GM19452 (cell line): Measurements from ENCODE around the gene CCDC63.
A peak's percentile ranks its signal among the peaks of the same experiment; 100 is the strongest.

ENCODE experiments used
- ATAC-seq: cut with Tn5 transposase; IDR thresholded peaks from one replicate; pipeline ENCODE4 v1.9.1; 2021; ENCODE audit not compliant: unreplicated experiment

Gene CCDC63

DNA sequence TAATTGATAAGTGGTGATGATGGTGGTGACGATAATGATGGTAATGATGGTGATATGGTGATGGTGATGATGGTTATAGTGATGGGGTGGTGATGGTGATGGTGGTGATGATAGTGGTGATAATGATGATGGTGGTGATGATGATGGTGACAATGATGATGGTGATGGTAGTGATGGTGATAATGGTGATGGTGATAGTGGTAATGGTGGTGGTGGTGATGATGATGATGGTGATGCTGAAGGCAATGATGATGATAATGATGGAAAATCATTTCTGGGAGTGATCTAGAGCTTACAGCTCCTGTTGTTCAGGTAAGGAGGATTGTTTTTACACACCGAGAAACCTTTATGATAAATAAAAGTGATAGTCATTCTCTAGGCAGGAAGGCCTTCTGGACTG lies 33.9 kb downstream of the CCDC63 start:
- ATAC-seq, result no peak

DNA sequence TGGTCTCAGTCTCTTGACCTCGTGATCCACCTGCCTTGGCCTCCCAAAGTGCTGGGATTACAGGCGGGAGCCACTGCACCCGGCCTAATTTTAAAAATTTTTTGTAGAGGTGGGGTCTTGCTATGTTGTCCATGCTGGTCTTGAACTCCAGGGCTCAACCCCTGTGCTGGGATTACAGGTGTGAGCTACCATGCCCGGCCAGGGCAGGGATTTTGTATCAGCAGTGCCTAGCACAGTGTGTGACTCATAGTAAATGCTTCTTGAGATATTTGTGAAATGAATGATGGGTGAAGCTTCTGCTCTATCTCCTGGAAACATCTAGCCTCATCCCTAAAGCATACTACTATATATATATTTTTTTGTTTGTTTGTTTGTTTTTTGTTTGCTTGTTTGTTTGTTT lies 36.5 kb downstream of the CCDC63 start:
- ATAC-seq, result no peak

DNA sequence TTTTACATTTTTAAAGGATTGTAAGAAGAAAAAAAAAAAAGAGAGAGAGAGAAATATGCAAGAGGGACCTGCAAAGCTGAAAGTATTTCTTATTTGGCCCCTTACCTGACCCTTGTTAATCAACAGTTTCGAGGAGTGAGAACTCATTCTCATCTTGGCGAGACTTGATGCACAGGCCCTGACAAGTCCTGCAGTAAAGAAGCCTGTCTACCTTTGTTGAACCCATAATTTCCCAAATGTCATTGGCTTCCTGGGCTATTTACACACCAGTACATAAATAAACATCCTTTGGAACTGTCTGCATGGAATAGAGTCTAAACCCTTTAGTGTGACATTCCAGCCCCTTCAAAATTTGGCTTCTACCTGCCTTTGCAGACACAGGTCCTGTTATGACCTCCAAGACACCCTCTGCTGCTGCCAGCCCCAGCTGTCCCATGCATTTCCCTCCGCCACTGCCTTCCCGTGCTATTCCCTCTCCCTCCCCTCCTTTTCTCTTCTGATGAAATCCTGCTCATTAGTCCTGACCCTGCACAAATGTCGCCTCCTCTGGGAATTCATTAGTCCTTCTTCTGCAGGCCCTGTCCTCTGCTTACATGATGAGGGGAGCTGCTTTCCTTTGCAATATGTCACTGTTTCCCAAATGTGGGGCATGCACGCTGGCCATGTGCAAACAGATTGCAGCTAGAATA lies 38.5 kb downstream of the CCDC63 start:
- ATAC-seq, result no peak

- peak; percentile 12 for ATAC-seq
Observed at GRCh38 chr12:110888256-110888991, 41.6 kb downstream of the CCDC63 start.

DNA sequence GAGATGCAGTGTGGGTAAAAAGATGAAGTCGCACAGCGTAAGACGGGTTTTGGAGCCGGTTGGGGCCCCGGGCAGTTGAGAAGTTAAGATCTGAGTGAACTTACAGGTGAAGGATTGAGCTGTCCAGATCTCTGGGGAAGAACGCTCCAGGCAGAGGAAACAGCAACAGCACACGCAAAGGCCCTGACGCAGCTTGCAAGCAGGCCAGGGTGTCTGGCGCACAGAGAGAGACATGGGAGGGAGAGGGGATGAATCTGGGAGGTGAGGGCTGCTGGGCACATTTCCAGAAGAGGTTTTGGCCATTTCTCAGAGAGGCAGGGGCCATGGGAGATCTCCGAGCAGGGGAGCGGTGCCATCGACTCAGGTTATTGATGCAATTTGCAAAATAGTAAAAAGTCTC lies 42.6 kb downstream of the CCDC63 start:
- no peak for ATAC-seq

DNA sequence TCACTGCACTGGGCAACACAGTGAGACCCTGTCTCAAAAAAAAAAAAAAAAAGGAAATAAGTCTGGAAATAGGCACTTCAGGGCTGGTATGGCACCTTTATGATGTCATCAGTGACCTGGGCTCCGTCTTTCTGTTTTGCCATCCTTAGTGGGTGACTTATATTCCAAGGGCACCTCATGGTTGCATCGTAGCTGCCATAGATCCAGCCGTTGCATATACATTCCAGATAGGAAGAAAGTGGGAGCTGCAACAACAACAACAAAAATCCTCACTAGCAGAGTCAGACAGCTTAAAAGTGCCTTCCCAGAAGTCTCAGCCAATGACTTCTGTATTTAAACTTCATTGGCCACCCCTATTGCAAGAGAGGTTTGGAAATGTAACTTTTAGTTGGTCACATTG lies 47.2 kb downstream of the CCDC63 start:
- no peak for ATAC-seq

DNA sequence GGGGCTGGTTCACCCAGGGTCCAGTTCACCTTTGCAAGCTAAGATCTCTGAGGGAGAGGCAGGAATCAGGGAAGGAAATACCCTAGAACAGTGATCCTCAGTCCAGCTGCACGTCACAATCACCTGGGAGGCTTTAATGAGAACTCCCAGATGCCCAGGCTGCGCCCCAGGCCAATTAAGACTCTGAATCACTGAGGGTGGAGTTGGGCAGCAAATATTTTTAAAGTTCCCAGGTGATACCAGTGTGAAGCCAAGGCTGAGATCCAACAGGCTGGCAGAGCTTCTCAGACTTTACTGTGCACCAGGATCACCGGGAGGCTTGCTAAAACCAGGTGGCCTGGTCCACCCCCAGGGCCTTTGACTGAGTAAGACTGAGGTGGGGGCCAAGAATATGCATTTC lies 49.8 kb downstream of the CCDC63 start:
- no peak for ATAC-seq

- ATAC-seq, result no peak
Observed at GRCh38 chr12:110901401-110901800, 54.6 kb downstream of the CCDC63 start.

- ATAC-seq, result no peak
Observed at GRCh38 chr12:110903511-110903910, 56.7 kb downstream of the CCDC63 start.

DNA sequence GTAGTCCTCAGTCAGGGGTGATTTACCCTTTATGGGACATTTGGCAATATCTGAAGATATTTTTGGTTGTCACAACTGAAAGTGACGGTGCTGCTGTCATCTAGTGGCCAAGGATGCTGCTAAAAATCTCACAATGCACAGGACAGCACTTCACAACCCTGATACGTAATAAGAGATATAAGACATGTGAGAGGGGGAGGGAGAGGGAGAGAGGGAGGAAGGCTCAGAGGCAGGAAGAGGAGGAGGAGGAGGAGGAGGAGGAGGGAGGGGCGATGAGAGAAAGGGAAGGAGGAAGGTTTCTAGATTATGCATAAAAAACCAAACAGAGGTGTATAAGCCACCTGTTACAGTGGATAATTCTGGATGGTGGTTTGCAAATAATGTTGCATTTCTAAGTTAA lies 59.3 kb downstream of the CCDC63 start:
- ATAC-seq, result no peak

DNA sequence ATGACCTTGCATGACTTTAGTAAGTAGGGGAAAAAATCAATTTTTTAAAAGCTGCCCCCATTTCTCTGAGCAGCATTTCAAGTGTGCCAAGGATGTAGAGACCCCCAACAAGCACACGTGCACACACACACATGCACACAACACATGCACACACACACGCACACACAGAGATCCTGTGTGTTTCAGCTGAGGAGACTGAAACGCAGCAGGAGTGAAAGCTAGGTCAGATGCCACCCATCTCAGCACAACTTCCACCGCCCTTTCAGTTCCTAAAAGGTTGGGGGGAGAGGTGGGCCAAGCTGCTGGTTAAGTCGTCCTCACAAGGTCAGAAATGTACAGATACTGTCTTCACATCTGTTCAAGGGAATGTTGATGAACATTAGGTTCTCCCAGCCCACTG lies 59.7 kb downstream of the CCDC63 start:
- ATAC-seq, result no peak

DNA sequence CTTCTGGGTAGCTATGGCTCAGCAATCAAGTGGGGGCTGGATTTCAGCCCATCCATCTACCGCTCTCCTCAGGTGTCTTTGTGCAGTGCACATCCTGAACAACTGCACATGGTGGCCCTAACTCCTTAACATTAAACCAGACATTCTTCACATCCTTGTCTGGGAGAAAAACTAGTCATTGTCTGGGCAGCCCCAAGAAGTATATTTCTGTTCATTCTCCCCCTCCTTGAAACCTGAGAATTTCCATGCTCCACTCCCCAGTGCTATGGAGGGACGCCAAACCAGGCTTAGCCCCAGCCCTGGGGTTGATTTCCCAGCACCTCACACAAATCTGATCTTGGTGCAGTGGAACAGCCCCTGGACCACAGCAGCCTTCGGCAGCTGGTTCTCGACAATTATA lies 60.2 kb downstream of the CCDC63 start:
- no peak for ATAC-seq

DNA sequence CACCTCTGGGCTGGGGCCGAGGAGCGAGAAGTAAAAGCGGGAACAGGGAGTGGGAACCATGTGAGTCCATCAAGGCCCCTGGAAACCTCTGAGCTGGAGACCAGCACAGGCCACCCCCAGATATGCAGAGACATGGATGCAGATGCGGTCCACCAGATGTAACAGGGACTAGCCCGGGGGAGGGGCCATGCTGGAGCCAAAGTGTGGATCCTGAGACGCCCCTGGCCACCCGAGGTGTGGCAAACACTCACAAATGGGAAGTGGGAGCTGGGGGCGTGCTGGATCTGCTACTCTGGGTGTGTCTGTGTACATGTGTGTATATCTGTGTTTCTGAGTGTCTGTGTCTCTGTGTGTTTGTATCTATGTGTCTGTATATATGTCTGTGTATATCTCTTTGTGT lies 60.8 kb downstream of the CCDC63 start:
- ATAC-seq, result no peak

GRCh38 chr12:110908377-110909152 lies 61.8 kb downstream of the CCDC63 start:
- ATAC-seq, result no peak

GRCh38 chr12:110912263-110912662 lies 65.5 kb downstream of the CCDC63 start:
- no peak for ATAC-seq

DNA sequence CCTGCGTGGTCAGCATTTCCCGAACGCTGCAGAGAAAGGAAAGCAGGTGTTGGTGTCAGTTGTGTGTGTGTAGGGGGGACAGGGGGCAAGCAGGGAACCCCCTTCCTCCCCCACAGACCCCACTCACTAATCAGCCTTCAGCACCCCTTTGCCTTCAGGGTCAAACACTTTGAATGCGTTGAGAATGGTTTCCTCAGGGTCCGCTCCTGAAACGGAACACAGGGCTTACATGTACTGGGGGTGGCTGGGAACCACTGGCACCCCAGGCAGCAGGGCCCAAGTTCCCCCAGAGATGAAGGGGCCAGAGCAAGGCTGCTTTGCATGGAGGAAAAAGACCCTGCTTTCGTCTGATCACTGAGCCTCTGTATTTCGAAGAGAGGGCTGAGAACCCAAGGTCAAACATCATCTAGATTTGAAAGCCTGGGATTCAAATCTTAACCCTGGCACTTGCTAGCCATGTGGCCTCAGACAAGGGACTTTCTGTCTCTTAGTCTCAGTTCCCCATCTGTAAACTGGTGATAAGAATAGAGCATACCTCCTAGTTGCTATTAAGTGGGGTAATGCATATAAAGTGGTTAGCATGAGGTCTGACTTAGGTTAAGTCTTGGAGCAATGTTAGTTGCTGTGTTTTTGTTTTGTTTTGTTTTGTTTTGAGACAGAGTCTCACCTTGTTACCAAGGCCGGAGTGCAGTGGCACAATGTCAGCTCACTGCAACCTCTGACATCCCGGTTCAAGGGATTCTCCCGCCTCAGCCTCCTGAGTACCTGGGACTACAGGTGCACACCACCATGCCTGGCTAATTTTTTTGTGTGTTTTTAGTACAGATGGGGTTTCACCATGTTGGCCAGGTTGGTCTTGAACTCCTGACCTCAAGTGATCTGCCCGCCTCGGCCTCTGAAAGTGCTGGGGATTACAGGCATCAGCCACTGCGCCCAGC lies 66.6 kb downstream of the CCDC63 start:
- peak; percentile 98 for ATAC-seq

- ATAC-seq, result no peak
Observed at GRCh38 chr12:110916295-110916875, 69.6 kb downstream of the CCDC63 start.

- no peak for ATAC-seq
Observed at GRCh38 chr12:110917467-110917866, 70.7 kb downstream of the CCDC63 start.

DNA sequence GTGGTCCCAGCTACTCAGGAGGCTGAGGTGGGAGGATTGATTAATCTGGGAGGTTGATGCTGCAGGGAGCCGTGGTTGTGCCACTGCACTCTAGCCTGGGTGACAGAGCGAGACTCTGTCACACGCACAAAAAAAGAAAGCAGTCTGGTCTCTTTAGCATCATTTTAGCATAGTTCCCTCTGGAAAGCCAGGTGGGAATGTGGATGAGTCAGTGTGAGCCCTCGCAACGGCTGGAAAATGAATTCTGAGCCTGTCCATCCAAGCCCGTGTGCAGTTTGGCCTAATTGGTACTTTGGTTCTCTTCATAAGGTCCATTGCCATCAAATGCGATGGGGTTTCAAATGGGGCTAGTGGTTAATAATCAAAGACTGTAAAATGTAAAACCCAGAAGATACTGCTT lies 71.2 kb downstream of the CCDC63 start:
- no peak for ATAC-seq

DNA sequence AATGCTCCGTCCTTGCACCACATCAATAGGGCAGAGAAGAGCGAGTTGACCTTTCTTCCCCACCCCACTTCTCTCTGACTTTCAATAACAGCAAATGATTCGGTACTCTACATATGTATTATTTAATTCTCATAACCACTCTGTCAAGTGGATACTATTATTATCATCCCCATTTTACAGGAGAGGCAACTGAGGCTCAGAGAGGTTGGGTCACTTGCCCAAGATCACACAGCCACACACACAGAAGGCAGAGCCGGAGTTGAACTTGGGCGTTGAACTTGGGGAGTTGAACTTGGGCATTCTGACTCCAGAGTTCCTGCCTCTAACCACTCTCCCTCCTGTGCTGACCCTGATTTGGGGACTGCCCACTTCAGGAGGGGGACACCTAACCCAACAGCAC lies 72.9 kb downstream of the CCDC63 start:
- no peak for ATAC-seq
